LNCAP (cell line): ENCODE results near the gene CAMK2G.

Experiments
- CTCF ChIP-seq: fragments of 450-650 bp; IDR thresholded peaks from 2 replicates; pipeline ENCODE4 v1.5.1; 2017; ENCODE audit warnings: mild to moderate bottlenecking

CAMK2G gene

GRCh38 chr10:73866621-73867020, 7.7 kb downstream of the CAMK2G start:
- no peak for TF ChIP-seq CTCF

DNA sequence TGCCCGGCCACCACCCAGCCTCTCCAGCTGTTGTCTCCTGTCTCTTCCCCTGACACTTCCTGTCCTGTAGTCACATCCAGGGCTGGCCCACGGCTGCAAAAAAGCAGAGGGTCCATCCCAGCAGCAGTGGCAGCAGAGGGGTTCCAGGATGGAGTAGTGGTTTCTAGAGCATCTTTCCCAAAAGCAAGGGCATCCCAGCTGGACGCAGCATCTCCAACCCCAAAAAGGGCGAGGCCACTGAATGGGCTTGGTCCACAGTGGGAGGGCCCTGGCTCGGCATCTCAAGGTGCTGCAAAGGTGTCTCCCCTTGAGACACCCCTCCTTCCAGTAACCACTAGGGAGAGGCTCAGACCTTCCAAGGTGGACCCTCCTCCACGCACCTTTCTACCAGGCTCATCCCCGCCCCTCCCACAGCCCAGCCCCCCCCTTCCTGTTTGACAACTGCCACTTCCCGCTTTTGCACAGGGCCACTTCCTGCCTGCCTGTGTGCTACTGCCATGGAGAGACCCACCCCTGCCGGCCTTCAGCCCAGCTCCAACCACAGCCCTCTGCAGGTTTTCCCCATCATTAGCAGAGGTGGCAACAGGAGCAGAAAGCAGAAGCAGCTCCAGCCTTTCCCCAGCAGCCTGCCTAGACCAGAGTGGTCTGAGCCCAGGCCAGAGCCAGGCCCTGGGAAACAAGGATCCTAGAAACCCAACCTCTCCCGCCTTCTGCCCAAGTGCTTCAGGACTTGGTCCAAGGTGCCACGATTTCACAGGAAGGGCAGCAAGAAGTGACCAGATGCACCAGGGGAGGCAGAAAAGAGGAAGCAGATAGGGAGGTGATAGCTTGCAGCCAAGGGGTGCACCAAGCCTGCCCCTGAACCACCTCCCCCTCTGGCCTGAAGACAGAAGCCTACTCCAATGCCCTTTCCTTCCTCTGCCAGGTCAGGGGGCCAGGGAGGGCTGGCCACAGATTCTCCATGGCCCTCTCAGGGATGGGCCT, 8.6 kb downstream of the CAMK2G start:
- TF ChIP-seq CTCF: no peak

GRCh38 chr10:73865107-73865458, 9.3 kb downstream of the CAMK2G start:
- TF ChIP-seq CTCF: no peak

- TF ChIP-seq CTCF: no peak
These were observed 10.1 kb downstream of the CAMK2G start for GRCh38 chr10:73864229-73864628.

DNA sequence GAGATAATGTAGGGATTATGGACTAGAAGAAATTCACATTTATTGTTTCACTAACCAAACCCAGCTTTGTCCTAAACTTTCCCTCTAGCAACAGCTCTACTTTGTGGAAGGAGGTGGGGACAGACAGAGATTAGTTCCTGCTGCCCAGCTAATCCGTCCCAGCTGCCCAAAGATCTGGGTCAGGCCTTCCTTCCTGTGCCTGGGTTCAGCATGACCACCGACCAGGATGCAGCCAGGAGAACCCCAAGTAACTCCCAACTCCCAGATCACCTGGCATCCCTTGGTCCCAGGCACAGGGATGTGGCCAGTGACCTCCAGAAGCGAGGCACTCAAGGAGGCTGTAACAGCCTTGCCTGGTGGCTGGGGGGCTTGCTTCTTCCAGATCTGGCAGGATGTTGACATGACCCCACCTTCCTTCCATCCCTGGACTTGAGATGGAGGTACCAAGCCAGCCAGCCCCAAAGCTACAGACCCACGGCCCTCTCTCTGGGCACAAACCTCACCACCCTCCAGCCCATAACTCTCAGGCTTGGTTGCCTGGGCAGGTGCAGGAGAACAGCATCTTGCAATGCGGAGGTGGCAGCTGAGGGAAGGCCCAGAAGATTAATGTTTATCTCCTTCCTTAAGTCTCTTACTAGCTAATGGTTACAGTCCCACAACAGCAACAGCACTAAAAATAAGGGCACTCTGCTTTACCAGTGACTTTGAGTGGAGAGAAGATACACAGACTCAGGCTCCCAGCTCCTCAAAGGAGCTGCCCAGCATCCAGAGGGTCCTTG, 11.1 kb downstream of the CAMK2G start:
- no peak for TF ChIP-seq CTCF

GRCh38 chr10:73862011-73862410, 12.3 kb downstream of the CAMK2G start:
- no peak for TF ChIP-seq CTCF

- TF ChIP-seq CTCF: no peak
These were observed 14.4 kb downstream of the CAMK2G start for GRCh38 chr10:73859784-73860491.
